GM21367 (cell line): Measurements from ENCODE around the gene RGL1.

Source experiments
- ATAC-seq: cut with Tn5 transposase; IDR thresholded peaks from one replicate; pipeline ENCODE4 v1.9.1; 2021; ENCODE audit not compliant: unreplicated experiment

The RGL1 gene

GRCh38 chr1:183885142-183885735 lies 80.3 kb downstream of the RGL1 start:
- ATAC-seq = no peak

- ATAC-seq = no peak
Observed at GRCh38 chr1:183886083-183886828, 81.3 kb downstream of the RGL1 start.

- ATAC-seq = no peak
Observed at GRCh38 chr1:183886853-183887252, 81.9 kb downstream of the RGL1 start.

GRCh38 chr1:183887826-183888819 lies 83.2 kb downstream of the RGL1 start:
- ATAC-seq = no peak

- ATAC-seq = no peak
Observed at GRCh38 chr1:183889095-183889494, 84.2 kb downstream of the RGL1 start.

GRCh38 chr1:183891158-183891856 lies 86.4 kb downstream of the RGL1 start:
- peak; percentile 70 for ATAC-seq

GRCh38 chr1:183892351-183892793 lies 87.5 kb downstream of the RGL1 start:
- ATAC-seq = no peak

GRCh38 chr1:183893561-183894289 lies 88.8 kb downstream of the RGL1 start:
- no peak for ATAC-seq

- no peak for ATAC-seq
Observed at GRCh38 chr1:183894290-183894565, 89.3 kb downstream of the RGL1 start.

- ATAC-seq = no peak
Observed at GRCh38 chr1:183896466-183897048, 91.6 kb downstream of the RGL1 start.

GRCh38 chr1:183898001-183898396 lies 93.1 kb downstream of the RGL1 start:
- peak; percentile 13 for ATAC-seq

- ATAC-seq = no peak
Observed at GRCh38 chr1:183898610-183899009, 93.7 kb downstream of the RGL1 start.

- ATAC-seq = no peak
Observed at GRCh38 chr1:183901748-183902330, 96.9 kb downstream of the RGL1 start.

- ATAC-seq = no peak
Observed at GRCh38 chr1:183903101-183903500, 98.2 kb downstream of the RGL1 start.

GRCh38 chr1:183905508-183906113 lies 100.7 kb downstream of the RGL1 start:
- no peak for ATAC-seq

- no peak for ATAC-seq
Observed at GRCh38 chr1:183907070-183907469, 102.2 kb downstream of the RGL1 start.

GRCh38 chr1:183908079-183908478 lies 103.2 kb downstream of the RGL1 start:
- no peak for ATAC-seq

- ATAC-seq = no peak
Observed at GRCh38 chr1:183909672-183910071, 104.8 kb downstream of the RGL1 start.

- ATAC-seq = no peak
Observed at GRCh38 chr1:183910845-183911244, 105.9 kb downstream of the RGL1 start.
